ENCODE measurements around the gene SLC25A45. TPM values are rescaled to one million over a fixed set of nuclear protein-coding genes. Genes with fewer than 3 reads are reported as not detected.

Gene SLC25A45
- total RNA-seq, 4 donors from 2014 or later: 2.2 to 5.6 (median 5.2) TPM

DNA sequence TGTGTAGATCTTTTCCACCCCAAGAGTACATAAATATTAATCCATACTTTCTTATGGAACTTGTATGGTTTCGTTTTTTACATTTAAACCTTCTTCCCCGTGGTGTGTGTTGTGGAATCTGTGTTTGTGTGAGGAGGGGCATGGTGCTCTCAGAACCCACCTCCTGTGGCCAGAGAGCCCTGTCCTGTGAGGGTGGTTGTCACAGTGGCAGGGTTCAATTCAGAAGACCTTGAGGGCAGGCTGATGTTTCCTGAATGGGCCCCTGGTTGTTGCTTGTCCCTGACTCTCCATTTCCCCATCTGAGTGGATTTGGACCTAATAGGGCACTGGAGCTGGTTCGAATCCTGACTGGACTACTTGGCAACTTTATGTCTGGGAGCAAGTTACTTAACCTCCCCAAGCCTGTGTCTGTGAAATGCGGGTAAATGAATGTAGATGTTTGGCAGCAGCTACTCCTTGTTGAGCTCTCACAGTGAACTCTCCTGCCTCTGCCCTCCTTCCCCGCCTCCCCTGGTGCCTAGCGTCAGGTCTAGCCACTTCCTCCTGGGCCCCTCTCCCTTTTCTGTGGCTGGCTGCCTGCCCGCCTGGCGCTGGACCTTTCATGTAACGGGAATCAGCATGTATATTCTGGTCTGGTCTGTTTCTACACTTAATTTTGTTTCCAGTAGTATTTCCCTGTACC is 47.4 kb upstream of the SLC25A45 start:
- TF ChIP-seq POLR2A (IDR thresholded peaks at IDR 0.05) (peak; percentile 76), EP300 (IDR thresholded peaks at IDR 0.05; ENCODE audit: low read depth) (no peak), POLR2AphosphoS5 (IDR thresholded peaks at IDR 0.05) (peak; percentile 73 to 95 (median 83))
- TF ChIP-seq, protein P1, sequence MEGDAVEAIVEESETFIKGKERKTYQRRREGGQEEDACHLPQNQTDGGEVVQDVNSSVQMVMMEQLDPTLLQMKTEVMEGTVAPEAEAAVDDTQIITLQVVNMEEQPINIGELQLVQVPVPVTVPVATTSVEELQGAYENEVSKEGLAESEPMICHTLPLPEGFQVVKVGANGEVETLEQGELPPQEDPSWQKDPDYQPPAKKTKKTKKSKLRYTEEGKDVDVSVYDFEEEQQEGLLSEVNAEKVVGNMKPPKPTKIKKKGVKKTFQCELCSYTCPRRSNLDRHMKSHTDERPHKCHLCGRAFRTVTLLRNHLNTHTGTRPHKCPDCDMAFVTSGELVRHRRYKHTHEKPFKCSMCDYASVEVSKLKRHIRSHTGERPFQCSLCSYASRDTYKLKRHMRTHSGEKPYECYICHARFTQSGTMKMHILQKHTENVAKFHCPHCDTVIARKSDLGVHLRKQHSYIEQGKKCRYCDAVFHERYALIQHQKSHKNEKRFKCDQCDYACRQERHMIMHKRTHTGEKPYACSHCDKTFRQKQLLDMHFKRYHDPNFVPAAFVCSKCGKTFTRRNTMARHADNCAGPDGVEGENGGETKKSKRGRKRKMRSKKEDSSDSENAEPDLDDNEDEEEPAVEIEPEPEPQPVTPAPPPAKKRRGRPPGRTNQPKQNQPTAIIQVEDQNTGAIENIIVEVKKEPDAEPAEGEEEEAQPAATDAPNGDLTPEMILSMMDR (IDR thresholded peaks at IDR 0.05): no peak
- 7 to 10% methylated on average over 9 of the region's 9 CpGs for WGBS, 2 donors (ENCODE audit: low coverage in 1 of 2)
- Histone ChIP-seq H3K4me3 (peak overlapping the region in 3 of 4 donors; percentile 4 to 81 (median 8)), H3K27me3 (no peaks in the 10 kb centered on the region), H3K36me3 (peaks cover 0 to 16% (median 7%) of the 10 kb centered on the region in 4 donors), H3K27ac (peak overlapping the region; percentile 100), H3K9me3 (no peaks in the 10 kb centered on the region), H3K4me1 (peaks cover 27 to 85% (median 50%) of the 10 kb centered on the region in 4 donors)
- in situ Hi-C loops (cut with MboI; ENCODE audit: low pct_ligation_motif_present in 1 of 4, low pct_unique_long_range_greater_than_20kb in 1 of 4, low sequenced_read_pairs in 3 of 4) (loop anchor here in 2 of 4 donors (10.0 kb wide), 1 partner anchor 75 kb away; no protein-coding TSS in a partner anchor), intact Hi-C loops (cut with DNase I; ENCODE audit: low total_unique reads) (no loop called here)
- peak; percentile 82 for DNase-seq

DNA sequence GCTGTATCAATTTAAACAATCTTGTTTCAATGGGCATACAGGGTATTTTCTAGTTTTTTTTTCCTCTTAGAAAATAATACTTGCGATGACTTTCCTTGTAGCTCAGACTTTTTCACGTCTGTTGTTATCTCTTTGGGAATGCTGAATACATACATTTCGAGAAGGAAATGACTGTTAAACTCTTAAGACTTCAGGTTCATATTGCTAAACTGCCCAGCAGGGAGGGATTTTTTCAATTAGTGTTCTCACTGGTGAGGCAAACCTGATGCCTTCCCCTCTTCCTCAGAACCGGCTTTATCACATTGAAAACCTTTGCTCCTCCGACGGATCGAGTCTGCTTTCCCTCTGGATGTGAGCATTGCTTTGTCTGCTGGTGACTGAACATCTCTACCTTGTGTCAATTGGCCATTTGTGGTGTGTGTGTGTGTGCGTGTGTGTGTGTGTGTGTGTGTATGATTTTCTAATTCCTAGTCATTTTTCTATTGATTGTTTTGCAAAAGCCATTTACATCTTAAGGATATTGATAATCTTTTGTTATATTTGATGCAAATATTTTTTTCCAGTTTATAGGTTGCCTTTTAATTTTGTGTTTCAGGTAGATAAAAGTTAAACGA is 46.7 kb upstream of the SLC25A45 start:
- peak overlapping the region; percentile 100 for H3K27ac ChIP-seq
- peak; percentile 59 for DNase-seq
- in situ Hi-C loops (cut with MboI; ENCODE audit: low pct_ligation_motif_present in 1 of 4, low pct_unique_long_range_greater_than_20kb in 1 of 4, low sequenced_read_pairs in 3 of 4) (loop anchor here in 2 of 4 donors (10.0 kb wide), 1 partner anchor 76 kb away; no protein-coding TSS in a partner anchor), intact Hi-C loops (cut with DNase I; ENCODE audit: low total_unique reads) (no loop called here)
- H3K36me3 ChIP-seq: peaks cover 0 to 11% (median 5%) of the 10 kb centered on the region in 4 donors
- WGBS, 2 donors (ENCODE audit: low coverage in 1 of 2): 12 to 15% methylated on average over 5 to 9 of the region's 9 CpGs
- H3K4me1 ChIP-seq: peaks cover 22 to 78% (median 49%) of the 10 kb centered on the region in 4 donors
- H3K27me3 ChIP-seq: no peaks in the 10 kb centered on the region
- no peaks in the 10 kb centered on the region for H3K9me3 ChIP-seq
- TF ChIP-seq, protein P1 (IDR thresholded peaks at IDR 0.05): peak in 1 of 5 experiments; percentile 13
- TF ChIP-seq POLR2A (IDR thresholded peaks at IDR 0.05) (peak; percentile 61), EP300 (IDR thresholded peaks at IDR 0.05; ENCODE audit: low read depth) (no peak), POLR2AphosphoS5 (IDR thresholded peaks at IDR 0.05) (peak; percentile 78 to 94 (median 82))
- peak overlapping the region in 2 of 4 donors; percentile 8 to 81 for H3K4me3 ChIP-seq

DNA sequence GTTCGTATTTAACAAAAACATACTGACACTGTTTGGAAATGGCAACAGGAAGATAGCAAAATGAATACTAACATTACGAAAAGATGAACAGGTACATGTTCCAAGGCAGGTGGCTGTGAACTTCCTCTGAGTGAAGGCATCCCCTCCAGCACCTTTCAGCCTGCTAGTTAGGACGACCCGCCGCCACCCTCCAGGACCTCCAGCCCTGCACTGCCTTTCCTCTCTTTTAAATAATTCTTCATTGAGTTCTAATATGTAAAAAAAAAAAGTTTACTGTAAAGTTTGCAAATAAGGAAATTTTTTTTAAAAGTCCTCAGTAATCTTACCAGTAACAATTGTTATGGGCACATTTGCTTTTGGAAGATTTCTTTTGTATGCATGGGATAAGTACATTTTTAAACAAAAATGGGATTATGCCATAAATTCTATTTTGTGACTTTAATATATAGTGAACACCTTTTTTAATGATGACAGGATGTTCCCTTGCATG is 46.2 kb upstream of the SLC25A45 start:
- Histone ChIP-seq H3K4me1 (peaks cover 18 to 73% (median 49%) of the 10 kb centered on the region in 4 donors), H3K4me3 (peak overlapping the region in 3 of 4 donors; percentile 73 to 81 (median 74)), H3K36me3 (peaks cover 0 to 14% (median 2%) of the 10 kb centered on the region in 4 donors), H3K27me3 (no peaks in the 10 kb centered on the region), H3K9me3 (no peaks in the 10 kb centered on the region), H3K27ac (peak overlapping the region; percentile 100)
- peak; percentile 32 for TF ChIP-seq POLR2A (IDR thresholded peaks at IDR 0.05)
- TF ChIP-seq, protein P1 (IDR thresholded peaks at IDR 0.05): no peak
- no peak for TF ChIP-seq EP300 (IDR thresholded peaks at IDR 0.05; ENCODE audit: low read depth)
- peak in 2 of 3 donors; percentile 3 to 95 for TF ChIP-seq POLR2AphosphoS5 (IDR thresholded peaks at IDR 0.05)
- intact Hi-C loops (cut with DNase I; ENCODE audit: low total_unique reads) (no loop called here), in situ Hi-C loops (cut with MboI; ENCODE audit: low pct_ligation_motif_present in 1 of 4, low pct_unique_long_range_greater_than_20kb in 1 of 4, low sequenced_read_pairs in 3 of 4) (loop anchor here in 2 of 4 donors (10.0 kb wide), 1 partner anchor 76 kb away; no protein-coding TSS in a partner anchor)
- 18 to 31% methylated on average over 4 to 5 of the region's 5 CpGs for WGBS, 2 donors (ENCODE audit: low coverage in 1 of 2)
- DNase-seq: peak; percentile 73

Measured in transverse colon (tissue), 4 donors.